Neutrophil (primary cell): Measurements from ENCODE around the gene GRIP1.

ENCODE experiments used
- H3K27ac ChIP-seq: fragments of 200-600 bp; sonication (generic); 2 replicates; pipeline ENCODE4 v1.5.1; 2016; ENCODE audit warnings: mild to moderate bottlenecking, moderate library complexity
- H3K27me3 ChIP-seq: fragments of 200-600 bp; sonication (generic); 2 replicates; pipeline ENCODE4 v1.6.0; 2016; ENCODE audit warnings: mild to moderate bottlenecking
- H3K36me3 ChIP-seq: fragments of 200-600 bp; sonication (generic); 2 replicates; pipeline ENCODE4 v1.5.1; 2017
- H3K4me1 ChIP-seq, 2 experiments: fragments of 200-600 bp in 1 of 2; sonication (generic) in 1 of 2; 1 replicate in 1 of 2; 2 replicates in 1 of 2; pipeline versions ENCODE4 v1.5.1 to v1.6.1; 2013 to 2016; ENCODE audit warnings: low read depth in 1 of 2, low read length in 1 of 2, mild to moderate bottlenecking in 1 of 2, moderate library complexity in 1 of 2; ENCODE audit not compliant: control insufficient read depth in 1 of 2, insufficient read depth in 1 of 2
- H3K4me3 ChIP-seq, 2 experiments: fragments of 200-600 bp in 1 of 2; sonication (generic) in 1 of 2; 1 replicate in 1 of 2; 2 replicates in 1 of 2; pipeline ENCODE4 v1.5.1; 2013 to 2016; ENCODE audit warnings: low read depth in 1 of 2, low read length in 1 of 2, mild to moderate bottlenecking in 1 of 2, moderate library complexity in 1 of 2
- H3K9me3 ChIP-seq: fragments of 200-600 bp; sonication (generic); 2 replicates; pipeline ENCODE4 v1.5.1; 2016
- TF ChIP-seq, protein P1 (sequence below): fragments of 200-600 bp; sonication (generic); IDR thresholded peaks from 2 replicates; pipeline ENCODE4 v1.5.1; 2016; ENCODE audit warnings: antibody characterized with exemption

The GRIP1 gene

DNA sequence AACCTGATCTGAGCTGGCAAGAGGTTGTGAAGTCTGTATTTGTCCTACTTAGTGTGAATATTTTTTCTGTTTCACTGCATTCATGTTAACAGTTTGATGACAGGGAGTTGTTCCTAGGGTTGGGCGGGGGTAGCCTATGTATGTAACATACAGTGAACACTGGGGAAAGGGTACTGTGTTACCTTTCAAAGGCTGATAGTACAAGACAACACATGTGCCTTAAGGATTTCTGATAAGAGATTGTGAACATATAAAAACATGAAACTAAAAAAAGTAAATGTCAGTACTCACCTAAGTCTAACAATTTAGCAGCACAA lies 30.5 kb upstream of the GRIP1 start:
- Histone ChIP-seq H3K27me3 (no peaks in the 10 kb centered on the region), H3K36me3 (no peaks in the 10 kb centered on the region), H3K4me3 (no peak overlapping the region), H3K9me3 (no peaks in the 10 kb centered on the region), H3K4me1 (no peaks in the 10 kb centered on the region), H3K27ac (no peak overlapping the region)
- TF ChIP-seq, protein P1, sequence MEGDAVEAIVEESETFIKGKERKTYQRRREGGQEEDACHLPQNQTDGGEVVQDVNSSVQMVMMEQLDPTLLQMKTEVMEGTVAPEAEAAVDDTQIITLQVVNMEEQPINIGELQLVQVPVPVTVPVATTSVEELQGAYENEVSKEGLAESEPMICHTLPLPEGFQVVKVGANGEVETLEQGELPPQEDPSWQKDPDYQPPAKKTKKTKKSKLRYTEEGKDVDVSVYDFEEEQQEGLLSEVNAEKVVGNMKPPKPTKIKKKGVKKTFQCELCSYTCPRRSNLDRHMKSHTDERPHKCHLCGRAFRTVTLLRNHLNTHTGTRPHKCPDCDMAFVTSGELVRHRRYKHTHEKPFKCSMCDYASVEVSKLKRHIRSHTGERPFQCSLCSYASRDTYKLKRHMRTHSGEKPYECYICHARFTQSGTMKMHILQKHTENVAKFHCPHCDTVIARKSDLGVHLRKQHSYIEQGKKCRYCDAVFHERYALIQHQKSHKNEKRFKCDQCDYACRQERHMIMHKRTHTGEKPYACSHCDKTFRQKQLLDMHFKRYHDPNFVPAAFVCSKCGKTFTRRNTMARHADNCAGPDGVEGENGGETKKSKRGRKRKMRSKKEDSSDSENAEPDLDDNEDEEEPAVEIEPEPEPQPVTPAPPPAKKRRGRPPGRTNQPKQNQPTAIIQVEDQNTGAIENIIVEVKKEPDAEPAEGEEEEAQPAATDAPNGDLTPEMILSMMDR, result no peak

DNA sequence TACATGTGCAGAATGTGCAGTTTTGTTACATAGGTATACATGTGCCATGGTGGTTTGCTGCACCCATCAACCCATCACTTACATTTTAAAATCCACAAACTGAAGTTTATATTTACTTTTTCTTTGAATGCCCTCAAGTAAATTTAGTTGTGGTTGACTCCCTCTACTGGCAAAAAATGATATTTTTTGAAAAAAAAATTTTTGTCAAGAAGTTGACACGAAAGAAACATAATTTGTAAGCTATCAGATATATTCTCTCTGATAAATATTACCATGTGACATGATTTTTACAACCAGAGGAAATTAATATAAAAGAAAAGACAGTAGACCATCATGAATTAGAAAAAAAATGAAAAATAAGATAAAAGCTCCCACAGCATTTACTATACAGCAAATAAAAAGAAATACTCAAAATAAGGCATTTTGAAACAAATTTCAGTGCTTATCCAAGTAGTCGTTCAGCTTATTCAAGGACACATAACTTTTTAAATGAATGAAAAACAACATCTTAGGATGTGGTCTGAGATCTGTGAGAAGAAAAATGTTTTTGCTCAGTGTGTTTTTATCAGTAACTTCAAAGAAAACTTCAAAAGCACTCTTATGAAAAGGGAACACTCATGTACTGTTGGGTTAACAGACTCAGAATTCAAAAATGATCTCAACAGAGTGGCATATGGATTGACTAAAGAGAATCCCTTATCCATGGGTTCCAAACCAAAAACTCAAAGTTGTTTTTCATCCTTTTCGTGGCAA lies 30.0 kb upstream of the GRIP1 start:
- Histone ChIP-seq H3K36me3 (no peaks in the 10 kb centered on the region), H3K9me3 (no peaks in the 10 kb centered on the region), H3K27me3 (no peaks in the 10 kb centered on the region), H3K27ac (no peak overlapping the region), H3K4me1 (no peaks in the 10 kb centered on the region), H3K4me3 (no peak overlapping the region)
- TF ChIP-seq, protein P1, result no peak

DNA sequence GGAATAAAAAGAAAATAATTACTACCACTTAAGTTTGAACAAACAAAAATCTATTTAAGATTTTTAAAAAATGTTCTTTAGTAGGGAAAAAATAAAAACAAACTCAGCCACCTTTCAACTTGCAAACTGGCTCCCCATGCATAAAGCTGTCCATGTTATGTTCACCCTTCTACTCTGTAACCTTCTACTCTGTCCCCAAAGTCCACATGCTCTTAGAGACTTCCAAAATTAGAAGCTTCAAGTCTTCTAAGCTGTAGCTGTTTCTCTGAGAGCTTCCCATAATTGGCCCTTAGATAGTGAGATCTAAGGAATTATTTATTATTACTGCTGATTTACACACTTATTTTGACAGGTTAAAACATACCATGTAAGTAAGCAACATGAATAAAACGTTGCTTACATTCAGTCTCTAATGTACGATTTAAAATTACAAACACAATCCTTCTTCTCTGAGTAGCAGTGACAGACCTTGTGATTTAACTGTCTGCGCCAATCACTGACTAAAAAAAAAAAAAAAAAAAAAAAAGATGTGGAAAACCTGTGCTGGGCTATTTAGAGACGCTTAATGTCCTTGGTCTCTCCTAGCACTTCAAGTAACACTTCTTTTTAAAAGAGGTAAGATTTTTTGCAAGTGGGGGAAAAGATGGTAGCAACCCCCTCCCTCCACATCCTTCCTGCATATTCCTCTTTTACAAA lies 28.3 kb upstream of the GRIP1 start:
- no peak overlapping the region for H3K27ac ChIP-seq
- TF ChIP-seq, protein P1, result no peak
- no peaks in the 10 kb centered on the region for H3K27me3 ChIP-seq
- H3K9me3 ChIP-seq, result no peaks in the 10 kb centered on the region
- no peaks in the 10 kb centered on the region for H3K4me1 ChIP-seq
- H3K36me3 ChIP-seq, result no peaks in the 10 kb centered on the region
- H3K4me3 ChIP-seq, result no peak overlapping the region

DNA sequence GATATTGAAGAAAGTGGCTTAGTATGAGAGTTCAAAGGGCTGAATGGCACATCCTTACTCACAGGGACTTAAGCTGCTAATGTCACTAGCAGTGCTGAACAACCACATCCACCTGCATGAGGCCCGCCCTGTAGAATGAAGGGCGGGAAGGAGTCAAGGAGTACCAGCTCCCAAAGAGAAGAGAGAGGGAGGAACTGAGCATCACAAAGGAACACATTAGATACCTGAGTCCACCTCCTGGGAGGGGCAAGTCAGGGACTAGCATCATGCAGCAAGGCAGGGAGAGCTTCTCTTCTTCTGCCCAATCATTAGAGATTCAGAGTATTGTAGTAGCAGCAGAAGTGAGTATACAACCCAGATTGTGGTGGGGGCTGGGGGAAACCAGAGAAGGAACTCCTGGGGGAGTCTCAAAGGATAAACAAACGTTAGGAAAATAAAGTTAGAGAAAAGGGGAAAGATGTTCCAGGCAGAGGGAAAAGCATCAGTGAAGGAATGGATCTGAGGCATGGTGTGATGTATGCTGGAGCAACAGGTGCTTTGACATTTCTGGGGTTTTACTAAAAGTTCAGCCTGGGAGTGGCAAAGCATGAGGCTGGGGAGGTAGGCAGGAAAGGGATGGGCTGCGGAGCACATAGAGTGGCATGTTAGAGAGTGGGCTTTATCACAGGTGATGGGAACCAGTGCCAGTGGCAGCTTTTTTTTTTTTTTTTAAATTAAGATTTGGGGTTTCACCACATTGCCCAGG lies 21.0 kb upstream of the GRIP1 start:
- no peaks in the 10 kb centered on the region for H3K36me3 ChIP-seq
- no peak overlapping the region for H3K27ac ChIP-seq
- TF ChIP-seq, protein P1, result no peak
- no peaks in the 10 kb centered on the region for H3K4me1 ChIP-seq
- peaks cover 4% of the 10 kb centered on the region for H3K27me3 ChIP-seq
- H3K4me3 ChIP-seq, result no peak overlapping the region
- no peaks in the 10 kb centered on the region for H3K9me3 ChIP-seq

DNA sequence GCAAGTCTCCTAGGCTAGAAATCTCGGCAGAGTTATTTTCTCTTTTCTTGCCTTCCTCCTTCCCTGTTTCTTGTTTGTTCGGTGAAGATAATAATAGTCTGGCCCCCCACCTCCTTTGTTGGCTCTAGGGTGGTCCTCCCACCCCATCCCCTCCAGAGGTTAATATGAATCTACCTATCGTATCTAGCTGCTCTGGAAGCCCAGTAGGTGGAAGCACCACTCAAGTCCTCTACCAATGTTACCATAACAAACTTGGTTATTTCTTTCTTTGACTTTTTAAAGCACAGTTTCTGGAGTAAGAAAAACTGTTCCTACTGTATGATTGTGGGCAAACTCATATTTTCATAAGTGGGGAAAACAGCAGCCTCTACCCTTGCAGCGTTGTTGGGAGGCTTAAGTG lies 19.7 kb upstream of the GRIP1 start:
- no peak overlapping the region for H3K27ac ChIP-seq
- no peak overlapping the region for H3K4me3 ChIP-seq
- no peaks in the 10 kb centered on the region for H3K4me1 ChIP-seq
- no peaks in the 10 kb centered on the region for H3K36me3 ChIP-seq
- peaks cover 4% of the 10 kb centered on the region for H3K27me3 ChIP-seq
- TF ChIP-seq, protein P1, result no peak
- no peaks in the 10 kb centered on the region for H3K9me3 ChIP-seq
